Right renal pelvis (tissue), 4 donors: Measurements from ENCODE around the gene GMDS. TPM values are rescaled to one million over a fixed set of nuclear protein-coding genes. Genes with fewer than 3 reads are reported as not detected.

Experiments
- DNase-seq, 4 donors: peaks; one replicate each; pipeline ENCODE4 v3.0.0-alpha.2; 2013; ENCODE audit warnings: low read depth in 4 of 4, low spot score in 3 of 4, missing footprints in 1 of 4
- polyA plus RNA-seq, 4 donors: library from polyadenylated mRNA; unstranded; fragments of 120-200 nt; gene quantifications; one replicate each; pipeline ENCODE4 v1.2.1, GENCODE V29; 2013; ENCODE audit not compliant: insufficient read length in 4 of 4

The GMDS gene
- polyA plus RNA-seq, 4 donors: 67.7 to 86.0 (median 77.9) TPM

DNA sequence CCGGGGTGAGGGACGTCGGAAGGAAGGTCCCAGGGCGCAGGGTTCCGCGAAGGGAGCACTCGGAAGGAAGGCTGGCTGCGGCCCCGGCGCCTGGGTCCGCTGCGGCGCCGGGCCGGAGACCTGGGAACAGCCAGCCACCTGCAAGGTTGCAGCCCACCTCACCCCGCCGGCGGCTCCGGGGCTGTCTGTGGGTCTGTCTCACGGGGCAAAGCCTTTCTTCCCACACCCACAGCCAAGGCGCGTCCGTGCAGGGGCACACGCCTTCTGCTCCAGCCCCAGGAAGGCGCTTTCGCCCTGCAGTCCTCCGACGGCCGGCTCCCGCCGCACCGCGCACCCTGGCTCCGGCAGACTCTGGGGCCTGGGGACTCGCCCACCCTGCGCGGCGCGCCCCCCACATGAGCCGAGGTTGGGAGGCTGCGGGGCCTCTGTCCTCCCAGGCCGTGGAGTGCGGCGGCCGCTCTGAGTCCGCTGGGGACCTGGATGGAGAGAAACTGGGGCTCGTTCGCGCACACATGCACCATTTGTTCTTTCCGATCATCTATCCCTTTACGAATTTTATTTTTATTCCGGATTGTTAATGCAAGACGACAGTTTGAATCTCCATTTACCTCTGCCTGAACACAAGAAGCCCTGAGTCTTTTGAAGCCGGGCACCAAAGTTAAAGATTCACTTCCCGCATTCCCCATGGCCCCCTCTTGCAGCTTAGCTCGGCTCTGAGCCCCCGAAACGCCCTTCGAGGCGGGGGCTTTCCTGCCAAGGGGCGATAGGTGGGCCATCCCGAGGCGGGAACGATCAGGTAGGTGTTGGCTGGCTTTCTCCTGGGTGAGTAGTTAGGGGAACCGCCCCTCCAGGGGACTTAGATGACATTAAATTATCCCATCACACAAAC, 640.2 kb downstream of the GMDS start:
- DNase-seq: no peak

DNA sequence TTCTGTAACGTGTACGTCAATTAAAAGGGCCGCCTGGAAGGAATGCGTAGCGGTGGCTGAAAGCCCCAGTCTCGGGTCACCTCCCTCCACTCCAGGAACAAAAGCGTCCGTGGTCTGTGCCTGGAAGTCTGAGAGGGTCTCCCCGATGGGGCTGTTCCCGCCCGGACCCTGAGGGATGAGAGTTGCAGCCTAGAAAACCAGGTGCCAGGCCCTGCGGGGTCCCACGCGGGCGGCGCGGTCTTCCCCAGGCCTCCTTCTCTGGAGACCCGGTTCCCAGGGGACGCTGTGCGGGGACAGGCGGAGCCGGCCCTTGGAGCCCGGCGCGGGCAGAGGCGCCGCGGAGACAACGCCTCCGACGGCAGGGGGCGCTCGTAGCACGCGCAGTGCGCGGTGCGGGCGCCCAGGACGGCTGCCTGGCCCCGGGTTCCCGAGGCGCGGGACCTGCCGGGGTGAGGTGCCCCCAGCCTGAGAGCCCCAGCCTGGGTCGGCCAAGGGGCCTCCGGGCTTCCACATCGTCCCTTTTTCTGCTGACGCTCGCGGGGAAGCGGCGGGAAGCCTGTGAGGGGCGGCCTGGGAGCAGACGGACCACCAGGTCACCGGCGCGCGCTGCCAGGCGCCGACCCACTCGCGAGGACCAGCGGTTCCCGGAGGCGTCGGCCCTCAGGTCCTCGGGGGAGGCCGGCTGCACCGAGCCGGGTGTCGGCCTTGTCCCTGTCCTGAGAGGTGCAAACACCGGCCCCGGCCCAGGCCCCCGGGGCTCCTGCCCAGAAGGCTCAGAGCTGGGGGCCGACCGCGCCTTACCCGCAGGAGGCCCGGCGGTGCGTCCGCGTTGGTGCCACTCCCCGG, 641.0 kb downstream of the GMDS start:
- DNase-seq: no peak

DNA sequence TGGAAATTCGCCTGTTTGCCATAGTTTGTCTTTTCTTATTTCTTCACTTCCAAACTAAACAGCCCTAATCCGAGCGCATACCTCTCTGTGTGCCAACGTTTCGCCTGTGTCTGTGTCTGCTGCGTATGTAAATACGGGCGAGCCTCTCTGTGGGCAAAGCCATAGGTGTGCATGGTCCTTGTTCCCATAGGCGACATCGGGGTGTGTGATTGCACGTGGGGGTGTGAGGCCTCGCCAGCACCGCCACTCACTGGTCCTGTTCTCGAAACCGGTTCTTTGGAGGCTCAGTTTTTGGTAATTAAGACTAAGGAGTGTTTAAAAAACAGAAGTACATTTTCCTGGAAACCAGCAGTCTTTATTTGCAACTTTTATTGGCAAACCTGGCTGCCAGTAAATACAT, 641.7 kb downstream of the GMDS start:
- no peak for DNase-seq

DNA sequence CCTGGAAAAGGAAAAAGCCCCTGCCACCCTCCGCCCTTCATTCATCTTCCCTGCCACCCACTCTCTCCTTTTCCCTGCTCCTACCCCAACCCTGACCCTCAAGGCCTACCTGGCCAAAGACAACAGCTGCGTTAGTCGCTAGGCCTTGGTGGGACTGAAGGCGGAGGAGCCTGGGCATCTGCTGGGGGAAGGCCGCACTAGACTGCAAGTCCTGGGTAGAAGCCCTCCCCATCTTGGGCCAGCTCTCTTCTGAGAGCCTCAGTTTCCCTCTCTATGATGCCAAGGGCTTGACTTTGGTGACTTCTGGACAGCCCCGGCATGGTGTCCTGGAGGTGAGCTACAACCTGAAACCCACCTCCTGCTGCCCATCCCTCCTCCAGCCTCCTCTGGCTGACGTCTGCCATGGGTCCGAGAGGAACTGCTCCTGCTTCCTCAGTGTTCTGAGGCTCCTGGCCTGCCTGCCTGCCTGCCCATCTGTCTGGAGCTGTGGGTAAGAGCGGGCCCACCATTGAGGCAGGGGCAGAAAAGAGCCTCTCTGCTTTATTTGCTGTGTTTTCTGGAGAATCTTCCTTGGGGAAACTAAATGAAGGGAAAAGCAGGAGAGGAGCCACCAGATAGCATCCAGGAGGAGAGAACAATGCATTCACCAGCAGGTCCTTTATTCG, 643.2 kb downstream of the GMDS start:
- no peak for DNase-seq

DNA sequence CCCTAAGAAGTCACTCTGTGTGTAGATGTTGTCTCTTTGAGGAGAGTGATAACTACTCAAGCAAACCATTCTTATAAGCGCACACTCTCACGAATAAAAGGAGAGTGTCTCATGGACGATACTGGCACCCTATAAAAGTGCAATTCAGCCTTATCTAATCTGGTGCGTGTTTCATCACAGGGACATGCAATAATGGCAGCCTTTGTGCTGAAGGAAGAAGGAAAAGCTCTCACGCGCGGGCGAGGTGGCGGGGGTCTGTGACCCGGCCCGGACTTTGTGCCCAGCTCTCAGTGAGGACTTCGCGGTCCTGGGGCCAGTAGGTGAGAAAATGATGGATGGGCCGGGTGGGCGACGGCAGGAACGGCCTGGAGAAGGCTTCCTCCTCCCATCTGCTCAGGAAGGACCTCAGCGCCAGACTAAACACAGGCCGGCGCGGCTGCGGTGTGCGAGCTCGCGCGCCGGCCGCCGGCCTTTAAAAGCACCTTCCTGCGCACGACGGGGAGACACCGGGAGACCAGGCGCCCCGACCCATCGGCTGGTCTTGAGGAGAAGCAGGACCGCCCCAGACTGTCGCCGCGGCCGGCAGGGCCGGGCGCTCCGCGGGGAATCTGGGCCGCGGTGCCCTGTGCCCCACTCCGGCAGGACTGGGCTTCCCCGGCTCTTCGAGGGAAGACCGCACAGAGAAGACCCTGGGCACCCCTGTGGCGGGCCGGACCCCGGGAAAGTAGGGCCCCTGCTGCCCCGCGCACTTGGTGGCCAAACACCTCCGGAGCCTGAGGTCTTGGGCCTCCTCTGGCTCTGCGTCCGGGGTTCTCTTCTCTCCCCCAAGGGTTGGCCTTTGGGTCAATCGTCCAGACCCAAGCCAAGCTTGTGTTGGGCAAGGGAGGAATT, 644.0 kb downstream of the GMDS start:
- DNase-seq: no peak

DNA sequence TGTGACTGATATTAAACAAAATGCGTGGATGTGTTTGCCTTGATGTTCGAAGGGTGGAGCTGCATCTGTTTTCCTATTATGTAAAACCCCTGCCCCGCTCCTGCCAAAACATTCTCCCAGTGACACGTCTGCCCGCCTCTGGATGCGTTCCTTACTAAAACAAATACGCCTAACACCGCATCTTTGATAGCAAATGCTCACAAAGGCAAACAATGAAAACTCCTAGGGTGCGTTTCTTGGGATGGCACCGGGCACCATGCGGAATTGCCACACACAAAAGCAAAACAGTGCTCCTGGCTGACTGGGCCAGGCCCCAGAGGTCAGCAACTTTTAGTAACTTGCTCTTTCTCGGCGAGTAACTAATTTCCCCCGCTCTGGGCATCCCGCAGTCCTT, 644.6 kb downstream of the GMDS start:
- no peak for DNase-seq

DNA sequence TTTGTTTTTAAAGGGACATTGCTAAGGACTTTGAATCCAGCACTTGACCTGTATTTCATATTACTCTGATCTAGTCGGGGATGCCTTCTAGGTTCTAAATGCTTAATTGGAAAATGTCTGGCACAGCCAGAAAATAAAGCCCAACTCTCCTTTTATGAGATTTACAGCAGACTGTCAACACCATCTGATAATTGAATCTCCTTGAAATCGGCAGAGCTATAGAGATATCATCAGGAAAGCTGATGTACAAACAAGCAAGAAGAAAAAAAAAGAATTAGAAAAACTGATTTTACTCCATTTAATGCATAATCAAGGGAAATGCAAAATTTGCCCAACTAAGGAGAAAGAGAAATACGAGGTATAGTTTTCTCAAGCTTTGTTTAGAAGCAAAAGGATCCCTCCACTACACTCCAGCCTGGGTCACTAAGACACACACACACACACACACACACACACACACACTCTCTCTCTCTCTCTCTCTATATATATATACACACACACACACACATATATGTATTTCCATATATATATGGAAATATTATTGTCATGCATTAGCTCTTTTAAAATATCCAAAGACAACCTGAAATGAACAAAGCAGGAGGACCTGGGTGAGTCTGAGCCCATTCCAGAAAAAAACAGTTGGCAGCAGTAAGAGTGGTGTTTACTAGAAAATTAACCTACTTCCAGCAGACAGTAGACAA, 645.2 kb downstream of the GMDS start:
- DNase-seq: no peak

DNA sequence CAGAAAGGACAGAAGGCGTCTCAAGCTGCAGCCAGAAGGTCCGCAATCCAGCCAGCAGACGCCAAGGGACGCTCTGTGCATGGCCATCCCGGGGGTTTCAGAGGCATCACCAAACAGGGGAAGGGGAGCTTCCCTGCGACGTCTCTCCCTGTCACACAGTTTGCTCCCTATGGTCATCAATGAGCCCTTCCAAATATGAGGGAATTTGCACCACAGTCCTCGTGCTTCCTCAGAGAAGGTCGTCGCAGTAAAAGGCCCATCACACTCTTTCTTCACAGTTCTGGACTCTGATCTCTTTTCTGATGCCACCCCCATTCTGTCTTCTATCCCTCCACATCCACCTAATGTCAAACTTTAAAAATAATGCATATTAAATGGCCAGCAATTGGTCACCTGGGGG, 645.9 kb downstream of the GMDS start:
- DNase-seq: no peak

DNA sequence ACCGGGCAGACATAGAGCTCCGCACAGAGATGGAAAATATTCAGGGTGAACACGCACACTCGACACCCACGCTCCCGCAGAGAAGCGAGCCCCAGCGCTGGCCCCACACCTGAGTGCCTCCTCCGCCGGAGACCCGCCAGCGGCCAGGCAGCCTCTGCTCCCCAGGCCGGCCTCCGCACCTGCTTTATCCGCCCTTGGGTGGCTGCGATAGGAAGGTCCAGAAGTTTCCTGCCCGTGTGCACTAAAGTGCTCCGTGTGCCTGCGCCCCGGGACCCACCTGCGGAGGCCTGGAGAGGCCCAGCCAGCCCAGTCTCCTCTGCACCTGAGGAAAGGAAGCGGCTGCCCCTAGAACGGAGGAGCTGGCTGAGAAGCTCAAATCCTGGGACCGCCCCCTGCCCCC, 646.5 kb downstream of the GMDS start:
- no peak for DNase-seq

DNA sequence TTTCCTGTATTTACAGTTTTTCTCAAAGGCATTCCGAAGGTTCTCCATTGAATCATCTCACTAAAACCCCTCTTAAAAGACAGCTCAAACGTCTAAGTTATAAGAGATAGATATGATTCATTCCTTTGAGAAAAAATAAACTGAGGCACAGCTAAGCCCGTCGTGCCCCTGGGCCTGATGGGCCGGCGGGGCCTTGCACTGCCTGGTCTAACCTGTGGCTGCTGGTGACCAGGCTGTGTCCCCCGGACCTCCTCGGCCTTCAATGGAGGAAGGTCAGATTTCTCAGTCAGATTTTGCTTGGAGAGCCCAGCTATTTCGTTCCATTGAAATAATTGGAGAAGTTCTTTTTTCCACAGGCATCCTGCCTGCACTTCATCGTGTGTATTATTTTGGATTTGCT, 647.0 kb downstream of the GMDS start:
- no peak for DNase-seq

DNA sequence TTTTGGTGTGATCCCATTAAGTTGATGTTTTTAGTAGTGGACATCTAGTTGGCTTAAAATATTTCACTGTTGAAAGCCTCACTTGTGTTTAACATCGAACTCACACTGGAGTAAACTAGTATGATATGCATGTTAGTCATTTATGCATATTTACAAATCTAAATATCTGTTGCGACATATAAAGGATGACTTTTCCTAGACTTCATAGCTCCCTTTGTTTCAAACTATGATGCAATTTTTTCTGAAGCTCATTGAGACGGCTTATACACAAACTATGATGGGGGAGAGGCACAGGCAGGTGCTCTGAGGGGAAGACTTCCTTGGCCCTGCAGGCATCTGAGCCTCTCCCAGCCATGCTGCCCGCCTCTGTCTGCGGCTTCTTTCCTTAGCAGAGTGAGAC, 647.5 kb downstream of the GMDS start:
- DNase-seq: no peak

DNA sequence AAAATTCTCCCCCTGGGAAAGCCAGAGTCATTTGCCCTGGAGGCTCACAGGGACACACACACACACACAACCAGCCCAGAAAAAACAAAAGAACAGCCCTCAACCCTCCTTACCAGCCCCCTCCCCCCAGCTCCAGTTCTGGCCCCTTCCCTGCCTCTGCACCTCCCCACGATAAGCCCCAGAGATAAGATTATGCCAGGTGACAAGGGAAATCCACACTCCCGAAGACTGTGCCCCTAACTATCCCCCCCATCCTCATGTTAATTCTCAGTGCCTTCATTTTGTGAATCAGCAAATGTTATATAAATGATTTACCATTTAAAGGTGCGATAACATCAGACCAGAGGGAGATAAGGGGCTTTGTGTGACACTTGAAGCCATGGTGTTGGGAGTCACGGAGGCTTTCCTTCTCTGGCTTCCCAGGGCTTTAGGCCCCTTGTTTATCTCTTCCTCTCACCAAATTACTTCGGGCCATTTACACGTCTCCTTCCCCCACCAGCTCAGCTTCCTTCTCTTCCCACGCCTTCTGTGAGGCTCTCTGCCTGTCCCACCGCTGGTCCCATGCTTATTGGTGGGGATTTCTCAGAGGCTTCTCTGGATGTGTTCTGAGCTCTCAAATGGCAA, 648.2 kb downstream of the GMDS start:
- DNase-seq: no peak

DNA sequence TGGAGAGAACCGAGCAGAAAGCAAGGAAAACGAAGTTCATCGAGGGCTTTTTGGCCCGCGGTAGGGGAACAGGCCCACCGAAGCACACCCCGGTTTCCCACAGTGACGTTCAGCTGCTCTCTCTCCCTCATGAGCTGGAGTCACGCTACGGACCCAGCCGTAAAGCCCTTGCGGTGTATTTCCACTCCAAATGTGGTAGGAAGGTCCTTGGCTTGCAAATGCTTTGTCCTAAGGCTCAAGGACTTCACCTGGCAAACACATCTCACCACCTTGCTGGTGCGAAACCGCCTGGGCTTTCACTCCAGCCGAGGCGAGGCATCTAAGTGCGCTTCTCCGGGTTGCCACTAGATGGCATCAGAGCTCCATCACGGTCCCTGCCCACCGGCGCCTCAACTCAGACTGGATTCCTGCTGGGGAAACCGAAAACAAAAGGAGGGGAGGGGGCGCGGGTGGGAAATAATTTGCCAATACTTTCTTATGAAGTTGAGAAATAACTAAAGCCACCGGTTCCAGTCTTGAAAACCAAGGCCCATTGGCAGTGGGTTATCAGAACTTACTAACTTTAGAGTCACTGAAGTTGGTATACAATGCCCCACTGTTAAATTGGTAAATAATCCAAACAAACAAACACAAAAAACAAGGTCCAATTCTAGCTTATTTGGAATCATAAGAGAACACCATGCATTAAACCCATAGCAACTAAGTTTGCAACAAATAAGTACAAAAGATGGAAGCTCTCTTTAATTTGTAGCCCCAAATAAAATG, 649.1 kb downstream of the GMDS start:
- no peak for DNase-seq

DNA sequence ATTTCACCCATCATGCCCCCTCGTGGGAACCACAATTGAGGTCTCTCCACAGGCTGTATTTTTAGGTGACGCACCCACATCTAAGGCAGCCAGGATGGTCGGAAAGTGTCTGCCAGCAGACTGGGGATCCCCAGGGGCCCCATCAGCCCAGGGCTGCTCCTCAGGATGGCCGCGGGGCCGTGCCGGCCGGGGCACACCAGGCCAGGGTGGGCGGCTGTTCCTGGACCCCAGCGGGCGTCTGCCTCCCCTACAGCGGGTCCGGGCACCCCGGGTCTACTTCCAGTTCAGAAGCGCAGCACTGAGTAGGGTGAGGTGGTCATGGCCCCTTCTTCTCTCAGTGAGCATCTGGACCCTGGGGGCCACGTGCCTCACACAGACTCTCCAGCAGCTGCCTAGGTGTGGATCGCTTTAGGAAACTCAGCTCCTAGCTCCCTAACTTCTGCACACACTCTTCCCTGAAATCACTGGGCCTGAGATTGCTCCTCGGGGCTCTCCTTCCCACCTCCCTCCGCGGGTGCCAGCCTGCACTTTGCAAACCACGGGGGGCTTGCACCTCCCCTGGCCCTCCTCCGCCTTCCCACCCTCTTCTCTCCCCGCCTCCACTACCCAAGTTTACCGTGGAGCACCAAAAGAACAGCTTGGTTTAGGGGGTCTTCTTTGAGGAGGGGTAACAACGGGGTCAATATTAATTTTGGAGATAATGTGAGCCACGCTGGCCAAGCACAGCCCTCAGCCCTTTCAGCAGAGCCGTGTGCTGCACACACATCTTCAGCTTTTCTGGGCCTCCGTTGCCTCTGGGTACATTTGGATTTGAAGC, 649.9 kb downstream of the GMDS start:
- no peak for DNase-seq

DNA sequence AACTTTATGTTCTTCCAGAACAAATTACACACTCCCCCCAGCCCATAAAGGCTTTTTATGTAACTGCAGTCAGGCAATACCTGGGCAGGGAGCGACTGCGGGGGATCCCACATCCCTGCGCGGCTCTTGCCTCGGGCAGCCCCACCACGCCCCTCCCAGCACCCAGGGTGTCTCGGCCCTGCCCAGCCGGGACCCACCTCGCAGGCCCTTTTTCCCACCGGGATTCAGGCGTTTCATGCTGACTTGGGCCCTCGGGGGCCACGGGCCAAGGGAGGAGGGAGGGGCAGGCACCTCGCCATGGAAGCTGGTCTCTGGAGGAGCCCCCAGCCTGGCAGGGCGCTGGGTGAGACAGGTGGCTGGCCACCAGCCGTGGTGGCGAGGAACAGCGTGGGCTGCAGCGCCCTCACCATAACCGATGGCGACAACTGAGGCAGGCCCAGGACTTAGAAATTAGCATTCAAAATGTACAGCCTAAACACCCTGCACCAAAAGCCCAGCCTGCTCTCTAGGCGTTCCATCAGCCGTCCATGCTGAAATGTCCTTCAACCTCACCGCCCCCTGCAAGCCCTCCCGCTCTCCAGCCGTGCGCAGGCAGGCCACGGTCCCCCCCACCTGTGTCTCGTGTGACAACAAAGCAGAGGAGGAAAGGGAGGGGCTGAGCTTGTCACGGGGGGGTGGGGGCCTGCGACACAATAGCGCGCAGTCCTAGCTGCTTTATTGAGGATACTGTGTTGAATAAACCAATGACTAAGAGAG, 650.8 kb downstream of the GMDS start:
- DNase-seq: no peak

DNA sequence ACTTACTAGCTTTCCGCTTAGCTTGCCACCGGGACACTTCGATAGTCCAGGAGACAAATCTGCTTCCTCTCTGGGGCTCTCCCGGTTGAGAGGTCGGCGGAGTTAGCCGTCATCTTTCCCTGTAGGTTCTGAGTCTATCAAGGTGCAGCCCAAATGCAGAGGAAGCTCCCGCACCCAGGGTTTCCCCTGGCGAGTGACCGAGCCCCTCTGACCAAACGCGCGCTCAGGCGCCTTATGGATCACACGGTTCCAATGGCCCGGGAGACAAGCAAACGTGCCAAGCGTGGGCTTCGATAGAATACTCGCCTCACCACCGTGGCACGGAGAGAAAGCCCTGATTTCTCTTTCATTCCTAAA, 651.5 kb downstream of the GMDS start:
- DNase-seq: no peak
